SIG-M5 (cell line): Measurements from ENCODE around the gene TRIM47.

ENCODE experiments used
- DNase-seq: peaks from one replicate; lab custom pipeline; 2025; lab: John Stamatoyannopoulos, UW

Gene TRIM47

DNA sequence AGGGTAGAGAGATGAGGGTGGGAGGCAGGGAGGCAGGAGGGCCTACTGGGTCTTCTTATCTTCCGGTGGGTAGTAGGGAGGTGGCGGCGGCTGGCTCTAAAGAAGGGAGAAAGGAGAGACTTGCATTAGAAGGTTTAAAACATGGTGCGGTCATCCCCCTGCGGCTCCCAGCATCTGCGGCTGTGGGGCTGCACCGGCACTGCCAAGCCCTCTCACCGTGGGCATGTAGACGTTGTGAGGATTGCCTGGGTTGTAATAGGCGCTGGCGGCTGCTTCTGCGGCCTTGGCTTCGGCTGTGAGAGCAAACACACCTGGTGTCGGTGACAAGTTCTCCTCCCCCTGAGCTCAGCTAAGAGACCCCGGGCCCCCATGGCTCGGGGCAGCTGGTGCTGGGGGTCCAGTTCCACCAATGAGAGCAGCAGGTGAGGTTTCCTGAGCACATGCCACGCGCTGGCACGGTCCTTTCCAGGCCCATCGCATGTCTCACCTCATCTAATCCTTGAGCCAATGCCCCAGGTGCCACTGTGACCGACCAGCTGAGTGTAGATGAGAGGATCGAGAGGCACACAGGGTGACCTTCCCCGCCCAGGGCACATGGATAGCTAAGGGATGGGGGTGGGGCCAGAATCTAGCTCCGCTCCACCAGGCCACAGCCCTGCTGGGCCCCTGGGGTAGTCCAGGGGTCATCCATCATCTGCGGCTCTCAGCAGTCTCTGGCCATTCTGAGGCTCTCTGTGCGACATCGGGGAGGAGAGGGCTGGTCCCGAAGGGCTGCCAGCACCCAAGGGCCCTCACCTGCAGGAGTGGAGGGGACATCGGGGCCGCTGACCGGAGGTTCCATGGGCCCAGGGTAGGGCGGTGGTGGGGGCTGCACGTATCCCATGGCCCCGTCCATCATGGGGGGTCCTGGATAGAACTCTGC is 31.4 kb downstream of the TRIM47 start:
- no peak for DNase-seq

GRCh38 chr17:75845933-75846691 is 32.3 kb downstream of the TRIM47 start:
- DNase-seq, result no peak

- no peak for DNase-seq
These were observed 33.2 kb downstream of the TRIM47 start for GRCh38 chr17:75845058-75845711.

- no peak for DNase-seq
These were observed 33.8 kb downstream of the TRIM47 start for GRCh38 chr17:75844530-75845057.

DNA sequence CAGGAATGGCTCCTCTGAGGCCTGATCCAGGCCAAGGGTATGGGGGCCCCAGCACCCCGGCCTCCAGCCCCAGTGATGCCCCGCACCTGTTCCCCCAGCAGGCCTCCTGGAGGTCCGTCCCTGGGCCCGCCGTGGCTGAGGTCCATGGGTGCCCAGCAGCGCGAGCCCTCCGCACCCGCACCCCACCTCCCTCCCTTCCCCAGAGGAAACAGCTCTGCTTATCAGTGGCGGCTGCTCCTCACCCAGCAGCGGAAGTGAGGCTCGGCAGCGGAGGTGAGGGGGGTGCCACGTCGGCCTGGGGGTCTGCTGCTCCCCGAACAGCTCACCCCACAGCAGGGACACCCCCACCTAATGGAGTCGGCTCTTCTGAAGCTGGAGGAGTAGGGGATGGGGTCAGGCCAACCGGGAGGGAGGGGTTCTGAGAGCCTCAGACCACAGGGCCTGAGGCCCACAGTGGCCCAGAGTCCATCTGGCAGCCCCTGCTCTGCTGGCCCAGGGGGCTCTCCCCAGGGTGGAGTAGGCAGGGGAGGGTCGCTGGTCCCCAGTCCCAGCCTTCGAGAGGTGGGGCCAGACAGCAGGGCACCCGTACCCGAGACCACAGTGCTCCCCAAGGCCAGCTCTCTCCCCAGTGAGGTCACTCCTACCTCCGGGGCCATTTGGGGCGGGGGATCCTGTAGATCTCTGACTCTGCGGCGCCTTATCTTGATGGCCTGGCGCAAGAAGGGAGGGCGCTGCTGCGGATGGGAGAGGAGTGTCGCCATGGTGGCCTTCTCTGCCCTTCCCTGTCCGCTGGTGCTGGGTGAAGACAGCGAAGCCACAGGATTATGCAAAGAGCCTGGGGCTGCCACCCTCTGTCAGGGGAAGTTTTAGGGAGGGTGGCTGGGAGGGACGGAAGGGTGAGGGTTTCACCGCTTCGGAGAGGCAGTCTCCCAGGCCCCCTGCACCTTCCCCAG is 34.5 kb downstream of the TRIM47 start, which contains the start of gene UNC13D:
UNC13D (minus strand) TSS at position 828 of the 953 bp plus-strand sequence; CDS start at position 761, 67 bp downstream.
- no peak for DNase-seq

DNA sequence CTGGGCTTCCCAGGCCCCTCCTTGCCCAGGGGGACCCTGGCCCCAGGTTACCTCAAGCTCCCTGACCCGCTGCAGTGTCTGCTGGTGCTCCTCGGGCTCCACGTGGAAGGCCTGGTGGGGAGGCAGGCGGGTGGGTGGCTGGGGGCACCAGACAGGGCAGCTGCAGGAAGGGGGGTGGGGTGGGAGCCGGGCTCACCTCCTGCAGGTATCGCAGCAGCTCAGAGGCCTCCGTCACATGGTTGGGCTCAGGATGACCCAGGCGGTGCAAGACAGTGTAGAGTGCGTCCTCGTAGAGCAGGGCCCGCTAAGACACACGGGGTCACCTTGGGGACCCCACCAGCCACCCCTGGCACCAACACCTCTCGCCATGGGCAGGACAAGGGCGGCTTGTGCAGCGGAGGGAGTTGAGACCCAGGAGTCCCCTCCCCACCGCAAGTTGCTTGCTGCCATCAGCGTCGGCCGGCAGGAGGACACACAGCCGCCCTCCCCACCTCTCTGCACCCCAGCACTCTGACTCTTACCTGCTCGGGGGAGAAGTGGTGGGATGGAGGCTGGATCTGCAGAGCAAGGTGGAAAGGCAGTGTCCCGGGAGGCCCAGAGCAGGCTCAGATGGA is 35.3 kb downstream of the TRIM47 start:
- no peak for DNase-seq

- no peak for DNase-seq
These were observed 36.0 kb downstream of the TRIM47 start for GRCh38 chr17:75842411-75842810.

GRCh38 chr17:75840799-75841164 is 37.6 kb downstream of the TRIM47 start:
- DNase-seq, result no peak

DNA sequence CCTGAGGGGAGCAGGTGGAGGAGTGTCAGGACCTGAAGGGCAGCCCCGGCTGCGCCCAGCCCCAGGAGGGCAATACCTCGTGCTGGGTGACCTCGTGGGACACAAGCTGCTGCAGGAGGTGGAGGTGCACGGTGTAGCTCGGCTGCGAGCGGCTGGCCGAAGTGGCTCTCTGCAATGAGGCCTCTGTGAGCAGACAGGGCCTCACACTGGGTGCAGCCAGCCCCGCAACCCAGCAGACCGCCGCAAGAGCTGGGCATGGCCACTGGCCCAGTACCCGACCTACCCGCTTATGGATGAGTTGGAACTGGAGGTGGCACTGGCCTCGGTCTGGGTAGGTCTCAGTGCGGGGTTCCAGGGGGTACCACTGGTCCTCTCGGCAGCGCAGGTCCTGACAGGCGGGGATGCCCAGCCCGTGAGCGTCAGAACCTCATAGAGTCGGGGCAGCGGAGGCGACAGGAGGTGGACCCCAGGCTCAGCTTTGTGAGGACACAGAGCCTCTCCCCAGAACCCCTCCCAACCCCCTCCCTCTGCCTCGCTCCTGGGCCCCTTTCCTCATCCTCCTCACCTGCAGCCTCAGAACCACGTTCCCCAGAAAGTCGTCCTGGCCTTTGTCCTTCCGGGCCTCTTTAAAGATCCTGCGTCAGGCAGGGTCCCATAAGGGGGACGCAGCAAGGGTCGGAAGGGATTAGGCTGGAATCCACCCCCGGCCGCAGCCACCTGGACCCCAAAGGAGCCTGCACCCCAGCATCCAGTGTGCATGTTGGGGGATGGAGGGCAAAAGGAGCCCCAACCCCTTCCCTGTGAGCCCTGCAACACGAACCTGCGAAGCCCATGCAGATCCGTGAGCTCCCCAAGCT is 38.2 kb downstream of the TRIM47 start:
- no peak for DNase-seq

DNA sequence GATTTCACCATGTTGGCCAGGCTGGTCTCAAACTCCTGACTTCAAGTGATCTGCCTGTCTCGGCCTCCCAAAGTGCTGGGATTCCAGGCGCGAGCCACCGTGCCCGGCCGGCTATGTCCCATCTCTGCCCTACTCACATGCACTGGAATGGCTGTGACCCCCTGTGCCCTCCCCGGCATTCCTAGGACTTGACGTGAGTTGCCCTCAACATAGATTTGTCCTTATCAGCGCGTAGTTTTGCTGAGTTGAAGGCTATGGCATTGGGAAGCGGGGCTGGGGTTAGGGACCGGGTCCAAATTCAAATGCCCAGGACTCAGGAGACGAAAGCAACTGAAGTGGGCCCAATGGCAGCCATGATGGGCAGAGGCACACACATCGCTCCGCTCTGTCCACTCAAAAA is 40.0 kb downstream of the TRIM47 start:
- DNase-seq, result no peak

GRCh38 chr17:75837899-75838298 is 40.5 kb downstream of the TRIM47 start:
- DNase-seq, result no peak

DNA sequence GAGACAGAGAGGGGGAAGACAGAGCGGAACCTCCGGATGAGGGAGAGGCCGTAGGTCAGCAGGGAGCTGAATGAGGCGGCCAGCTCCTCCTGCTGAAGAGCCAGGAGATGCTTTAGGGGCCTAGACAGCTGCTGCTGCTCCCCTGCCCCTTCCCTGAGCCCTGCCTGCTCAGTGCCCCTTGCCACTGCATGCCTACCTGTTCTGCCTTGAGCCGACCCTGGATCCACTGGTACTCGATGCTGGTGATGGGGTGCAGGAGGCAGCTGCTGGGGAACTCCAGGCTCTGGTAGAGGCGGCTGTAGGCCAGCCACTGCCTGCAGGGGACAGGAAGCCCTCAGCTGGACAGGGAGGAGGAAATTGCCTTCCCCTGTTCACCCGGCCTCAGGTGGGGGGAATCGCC is 41.8 kb downstream of the TRIM47 start:
- DNase-seq, result no peak

- no peak for DNase-seq
These were observed 42.8 kb downstream of the TRIM47 start for GRCh38 chr17:75835654-75835987.

- DNase-seq, result no peak
These were observed 43.3 kb downstream of the TRIM47 start for GRCh38 chr17:75834928-75835653.

- DNase-seq, result no peak
These were observed 44.0 kb downstream of the TRIM47 start for GRCh38 chr17:75834279-75834920.

GRCh38 chr17:75832652-75833400 is 45.6 kb downstream of the TRIM47 start:
- no peak for DNase-seq

DNA sequence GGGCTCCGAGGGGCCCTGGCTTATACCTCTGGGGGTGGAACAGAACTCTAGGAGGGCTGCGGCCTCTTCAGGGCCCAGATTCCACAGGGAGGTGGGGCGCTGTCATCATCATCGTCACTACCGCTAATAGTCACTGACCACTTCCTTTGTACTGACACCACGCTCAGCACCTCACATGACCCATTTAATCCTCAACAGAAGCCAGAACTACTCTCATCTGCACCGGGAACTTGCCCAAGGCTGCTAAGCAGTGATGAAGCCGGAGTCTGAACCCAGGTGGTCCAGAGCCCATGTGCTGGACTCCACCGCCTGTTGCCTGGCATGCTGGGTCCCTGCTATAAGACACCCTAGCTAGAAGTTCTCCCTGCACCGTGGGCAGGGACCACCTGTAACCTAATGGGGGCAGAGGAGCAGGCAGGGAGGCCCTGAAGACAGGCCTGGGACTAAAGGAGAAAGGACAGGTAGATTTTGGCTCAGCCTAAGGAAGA is 46.2 kb downstream of the TRIM47 start:
- no peak for DNase-seq
